T-cell (primary cell): ENCODE measurements around the gene KLF13. TPM values are rescaled to one million over a fixed set of nuclear protein-coding genes. Genes with fewer than 3 reads are reported as not detected.
A peak's percentile ranks its signal among the peaks of the same experiment; 100 is the strongest.

Experiments used
- ATAC-seq, 4 experiments: fragments of 200-7000 bp in 3 of 4; fragments of 150-1000 bp in 1 of 4; cut with Tn5 transposase; replicated peaks in 1 of 4; 1 replicate in 3 of 4; 2 replicates in 1 of 4; pipeline ENCODE4 v1.10.0; 2021; ENCODE audit warnings: moderate library complexity in 3 of 4, mild to moderate bottlenecking in 2 of 4, moderate number of reproducible peaks in 1 of 4
- CTCF ChIA-PET, 2 donors: fragments of 300-600 bp; sonication (Branson Sonifier 250); formaldehyde crosslinking; loops; one replicate each; lab custom pipeline; 2022; ENCODE audit warnings: antibody characterized with exemption in 2 of 2; lab: Charles Lee
- POLR2A ChIA-PET, 2 donors: fragments of 300-600 bp; sonication (Branson Sonifier 250); formaldehyde crosslinking; loops; one replicate each; lab custom pipeline; 2022; ENCODE audit warnings: antibody characterized with exemption in 2 of 2; lab: Charles Lee
- DNase-seq, 35 experiments: peaks; one replicate each; pipeline versions ENCODE4 v3.0.0 to v3.0.0-alpha.2; 2013 to 2023
- H3K27ac ChIP-seq: one replicate; pipeline ENCODE4 v1.5.1; 2013; ENCODE audit warnings: low read length
- H3K27me3 ChIP-seq, 2 experiments: replicated peaks in 1 of 2; 1 replicate in 1 of 2; 2 replicates in 1 of 2; pipeline versions ENCODE4 v1.6.1 to v1.7.0; 2013; ENCODE audit warnings: low read length in 1 of 2, mixed read lengths in 1 of 2; ENCODE audit not compliant: control insufficient read depth in 2 of 2, insufficient read depth in 2 of 2; ENCODE audit errors: extremely low read depth in 1 of 2
- H3K36me3 ChIP-seq, 2 donors: 1 replicate in 1 of 2; 2 replicates in 1 of 2; pipeline versions ENCODE4 v1.6.1 to v1.7.0; 2013; ENCODE audit warnings: low read length in 1 of 2; ENCODE audit not compliant: control insufficient read depth in 2 of 2, insufficient read depth in 1 of 2; ENCODE audit errors: extremely low read depth in 1 of 2
- H3K4me1 ChIP-seq, 2 experiments: 1 replicate in 1 of 2; 2 replicates in 1 of 2; pipeline versions ENCODE4 v1.6.1 to v1.7.0; 2013; ENCODE audit warnings: low read length in 2 of 2, mixed read lengths in 1 of 2; ENCODE audit not compliant: insufficient read depth in 2 of 2, control insufficient read depth in 1 of 2; ENCODE audit errors: extremely low read depth in 1 of 2
- H3K4me3 ChIP-seq, 2 donors: 1 replicate in 1 of 2; 2 replicates in 1 of 2; pipeline versions ENCODE4 v1.5.1 to v1.7.0; 2013; ENCODE audit warnings: mild to moderate bottlenecking in 2 of 2, low read length in 1 of 2, moderate library complexity in 1 of 2; ENCODE audit not compliant: control insufficient read depth in 1 of 2; ENCODE audit errors: extremely low read depth in 1 of 2
- H3K9me3 ChIP-seq: 2 replicates; pipeline ENCODE4 v1.7.0; 2013
- H3K27ac Mint-ChIP-seq, 2 donors: one replicate each; pipeline ENCODE4 v1.8.0; 2020 to 2021; ENCODE audit warnings: mild to moderate bottlenecking in 2 of 2, mixed read lengths in 2 of 2
- H3K27me3 Mint-ChIP-seq, 2 donors: one replicate each; pipeline ENCODE4 v1.8.0; 2021 to 2022; ENCODE audit warnings: mixed read lengths in 2 of 2
- H3K36me3 Mint-ChIP-seq: one replicate; pipeline ENCODE4 v1.8.0; 2021; ENCODE audit warnings: mixed read lengths
- H3K4me1 Mint-ChIP-seq, 3 donors: one replicate each; pipeline ENCODE4 v1.8.0; 2020 to 2022; ENCODE audit warnings: mixed read lengths in 3 of 3, mild to moderate bottlenecking in 1 of 3
- H3K4me3 Mint-ChIP-seq, 3 donors: one replicate each; pipeline ENCODE4 v1.8.0; 2020 to 2022; ENCODE audit warnings: mild to moderate bottlenecking in 3 of 3, mixed read lengths in 3 of 3, moderate library complexity in 3 of 3
- H3K9me3 Mint-ChIP-seq, 3 donors: one replicate each; pipeline ENCODE4 v1.8.0; 2020 to 2022; ENCODE audit warnings: mixed read lengths in 3 of 3
- WGBS: methylation state at CpG from one replicate; pipeline ENCODE4 v1.1.5; 2013; ENCODE audit warnings: missing lambda C conversion rate; ENCODE audit not compliant: insufficient coverage; 5-methylcytosine and 5-hydroxymethylcytosine counted together
- total RNA-seq, 35 experiments: library from RNA in 6 of 35; stranded (reverse) in 6 of 35; fragments of 120-200 nt in 1 of 35; gene quantifications; one replicate each; pipeline versions ENCODE4 v1.2.1 to v1.2.4 and lab custom pipeline; 2013 to 2026

KLF13 gene
- total RNA-seq, 5 donors from 2014 or later (not counting 1 experiment from before 2014, with no cell fraction given): 218 to 327 (median 288) TPM

DNA sequence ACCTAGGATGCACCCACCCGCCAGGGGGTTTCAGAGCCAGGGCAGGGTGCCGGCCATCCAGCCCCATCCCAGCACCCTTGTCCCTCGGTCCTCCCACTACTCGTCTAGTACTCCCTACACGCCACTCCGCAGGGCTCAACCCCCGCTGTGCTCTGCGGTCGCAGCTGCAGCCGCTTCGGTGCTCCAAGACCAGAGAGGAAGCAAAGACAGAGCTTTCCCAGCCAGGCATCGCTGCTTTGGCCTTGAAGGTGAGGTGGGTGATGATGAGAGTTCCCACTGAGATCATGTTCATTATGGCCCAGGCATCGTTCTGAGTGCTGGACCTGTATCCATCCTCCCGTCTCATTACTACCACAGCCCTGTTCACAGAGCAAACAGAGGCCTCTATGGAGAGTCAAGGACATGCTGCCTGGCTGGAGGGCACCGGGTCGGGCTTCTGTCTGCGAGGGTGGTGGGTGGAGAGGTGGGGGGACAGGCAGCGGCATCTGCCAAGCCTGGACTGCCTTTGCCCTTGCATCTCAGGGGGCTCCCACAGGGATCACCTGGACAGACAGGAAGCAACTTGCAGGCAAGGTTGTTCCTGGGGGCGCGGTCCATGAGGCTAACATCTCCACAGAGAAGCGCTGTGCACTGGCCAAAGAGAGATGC lies 66.9 kb downstream of the KLF13 start:
- Histone ChIP-seq H3K27me3 (no peaks in the 10 kb centered on the region), H3K36me3 (no peaks in the 10 kb centered on the region), H3K27ac (no peak overlapping the region), H3K4me3 (peak overlapping the region in 1 of 2 donors; percentile 83), H3K4me1 (peaks cover 9 to 54% of the 10 kb centered on the region in 2 experiments), H3K9me3 (no peaks in the 10 kb centered on the region)
- no peaks in the 10 kb centered on the region for H3K36me3 Mint-ChIP-seq
- CTCF ChIA-PET: interaction anchor here in 1 of 2 donors (2.9 kb wide), 1 partner anchor 41 kb away, joined by 15 read pairs; no protein-coding TSS in a partner anchor
- H3K4me1 Mint-ChIP-seq: peaks cover 40 to 51% (median 45%) of the 10 kb centered on the region in 3 donors
- DNase-seq (peak in 1 of 35 experiments; percentile 31), ATAC-seq (peak in 2 of 4 experiments; percentile 3 to 9)
- peak overlapping the region; percentile 83 to 96 for H3K27ac Mint-ChIP-seq
- H3K9me3 Mint-ChIP-seq: no peaks in the 10 kb centered on the region
- 73% methylated on average over 17 of the region's 21 CpGs for WGBS
- POLR2A ChIA-PET: interaction anchor here in 1 of 2 donors (0.6 kb wide), 1 partner anchor 41 kb away, joined by 4 read pairs; no protein-coding TSS in a partner anchor
- peak overlapping the region; percentile 84 to 93 (median 85) for H3K4me3 Mint-ChIP-seq
- H3K27me3 Mint-ChIP-seq: no peaks in the 10 kb centered on the region

DNA sequence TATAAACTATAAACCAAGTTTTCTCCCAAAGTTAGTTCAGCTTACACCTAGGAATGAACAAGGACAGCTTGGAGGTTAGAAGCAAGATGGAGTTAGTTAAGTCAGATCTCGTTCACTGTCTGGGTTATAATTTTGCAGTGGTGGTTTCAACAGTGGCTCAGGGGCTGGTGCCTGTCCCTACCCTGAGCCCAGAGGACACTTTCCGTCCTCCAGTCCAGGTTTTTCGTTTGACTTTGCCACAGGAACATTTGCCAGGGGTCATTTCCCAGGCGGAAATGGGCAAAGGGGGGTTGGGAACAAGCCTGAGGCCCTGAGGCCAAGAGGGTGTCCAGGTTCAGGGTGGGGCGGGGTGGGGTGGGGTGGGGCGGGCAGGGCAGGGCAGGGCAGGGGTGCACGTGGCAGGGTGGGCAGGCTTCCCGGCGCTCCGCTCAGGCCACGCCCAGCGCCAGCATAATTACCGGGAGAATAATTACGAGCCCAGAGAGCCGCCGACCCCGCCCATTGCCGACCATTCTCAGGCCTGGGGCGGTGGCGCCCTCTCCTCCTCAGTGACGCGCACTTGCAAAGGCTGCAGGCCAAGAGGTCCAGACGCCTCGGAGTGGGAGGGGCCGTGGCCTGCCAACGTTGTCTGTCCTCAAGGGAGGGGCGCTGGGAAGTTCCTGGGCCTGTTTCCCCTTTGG lies 70.4 kb downstream of the KLF13 start:
- ATAC-seq (no peak), DNase-seq (no peak)
- Mint-ChIP-seq H3K4me3 (no peak overlapping the region), H3K27ac (no peak overlapping the region), H3K36me3 (no peaks in the 10 kb centered on the region), H3K4me1 (peaks cover 30 to 47% (median 37%) of the 10 kb centered on the region in 3 donors), H3K27me3 (no peaks in the 10 kb centered on the region), H3K9me3 (no peaks in the 10 kb centered on the region)
- Histone ChIP-seq H3K4me1 (peaks cover 9 to 44% of the 10 kb centered on the region in 2 experiments), H3K27me3 (peaks cover 0 to 4% of the 10 kb centered on the region in 2 experiments), H3K27ac (no peak overlapping the region), H3K4me3 (no peak overlapping the region), H3K36me3 (no peaks in the 10 kb centered on the region), H3K9me3 (no peaks in the 10 kb centered on the region)
- ChIA-PET CTCF (no interaction called here), POLR2A (interaction anchor here in 1 of 2 donors (1.0 kb wide), 1 partner anchor 76 kb away, joined by 4 read pairs; no protein-coding TSS in a partner anchor)
- WGBS: 90% methylated on average over 19 of the region's 27 CpGs

DNA sequence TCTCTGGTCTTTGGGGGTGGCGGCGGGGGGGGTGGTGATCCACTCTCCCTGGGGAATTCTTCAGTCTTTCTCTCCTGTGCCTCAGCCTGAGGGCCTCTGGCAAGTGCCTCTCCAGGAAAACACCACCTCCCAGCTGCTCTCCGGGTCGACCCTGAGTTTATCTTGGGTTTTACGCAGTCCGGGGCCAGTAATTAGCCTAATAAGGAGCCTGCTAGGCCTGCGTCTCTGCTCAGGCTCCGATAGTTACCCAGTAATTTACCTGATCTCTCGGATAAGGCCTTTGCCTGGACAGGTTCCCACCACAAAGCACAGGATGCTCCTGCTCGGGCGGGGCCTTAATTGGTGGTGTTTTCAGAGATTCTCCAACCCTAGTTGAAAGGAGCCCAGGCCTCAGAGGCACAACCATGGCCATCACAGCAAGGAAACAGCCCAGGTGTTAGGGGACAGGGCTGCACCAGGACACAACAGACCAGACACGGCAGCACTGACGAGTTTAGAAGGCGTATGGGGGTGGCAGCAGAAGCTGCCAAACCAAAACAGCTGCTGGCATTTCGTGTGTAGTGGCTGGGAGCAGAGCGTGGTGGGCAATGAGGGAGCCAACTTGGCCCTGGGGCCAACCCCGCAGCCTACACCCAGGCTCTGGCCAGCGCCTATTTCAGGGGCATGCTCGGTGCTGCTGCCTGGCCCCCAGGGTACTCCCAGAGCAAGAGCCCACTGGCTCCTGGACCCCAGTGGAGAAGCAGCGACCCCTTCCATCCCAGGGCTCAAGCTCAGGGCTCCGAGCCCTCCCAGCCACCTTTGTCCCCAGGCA lies 71.4 kb downstream of the KLF13 start:
- Histone ChIP-seq H3K9me3 (no peaks in the 10 kb centered on the region), H3K4me1 (peaks cover 6 to 37% of the 10 kb centered on the region in 2 experiments), H3K4me3 (no peak overlapping the region), H3K27me3 (peaks cover 0 to 8% of the 10 kb centered on the region in 2 experiments), H3K36me3 (no peaks in the 10 kb centered on the region), H3K27ac (no peak overlapping the region)
- H3K27ac Mint-ChIP-seq: peak overlapping the region in 1 of 2 donors; percentile 72
- 87% methylated on average over 17 of the region's 21 CpGs for WGBS
- H3K9me3 Mint-ChIP-seq: no peaks in the 10 kb centered on the region
- CTCF ChIA-PET: interaction anchor here in 1 of 2 donors (0.6 kb wide), 1 partner anchor 59 kb away, joined by 3 read pairs; no protein-coding TSS in a partner anchor
- POLR2A ChIA-PET: no interaction called here
- no peak overlapping the region for H3K4me3 Mint-ChIP-seq
- H3K4me1 Mint-ChIP-seq: peaks cover 28 to 45% (median 36%) of the 10 kb centered on the region in 3 donors
- no peaks in the 10 kb centered on the region for H3K36me3 Mint-ChIP-seq
- DNase-seq (no peak), ATAC-seq (no peak)
- H3K27me3 Mint-ChIP-seq: no peaks in the 10 kb centered on the region

DNA sequence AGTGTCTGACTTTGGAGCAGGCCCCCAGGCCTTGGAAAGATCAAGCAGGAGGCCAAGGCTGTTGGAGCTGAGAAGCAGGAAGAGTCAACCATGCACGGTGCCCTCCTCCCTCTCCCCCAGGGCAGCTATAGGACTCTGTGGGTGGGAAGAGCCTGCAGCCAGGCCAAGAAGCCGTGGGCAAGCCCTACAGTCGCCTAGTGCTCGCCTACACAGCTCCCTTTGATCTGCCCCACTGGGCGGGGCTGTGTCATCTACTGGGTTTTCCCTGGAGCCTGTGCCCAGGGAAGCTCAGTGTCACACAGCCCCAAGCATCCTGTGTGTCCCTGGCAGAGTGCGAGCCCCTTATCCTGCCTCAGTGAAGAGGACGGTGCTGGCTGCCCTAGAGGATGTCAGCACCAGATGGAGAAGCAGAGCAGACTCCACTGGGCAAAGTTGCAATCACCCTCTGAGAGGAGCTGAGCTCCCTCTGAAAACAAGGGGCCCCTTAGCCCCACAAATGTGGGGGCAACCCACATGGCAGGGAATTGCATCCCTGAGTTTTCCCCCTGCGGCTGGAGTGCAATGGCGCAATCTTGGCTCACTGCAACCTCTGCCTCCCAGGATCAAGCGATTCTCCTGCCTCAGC lies 72.2 kb downstream of the KLF13 start:
- H3K27me3 ChIP-seq: peaks cover 0 to 9% of the 10 kb centered on the region in 2 experiments
- no peak overlapping the region for H3K4me3 ChIP-seq
- no peaks in the 10 kb centered on the region for H3K9me3 ChIP-seq
- H3K4me1 ChIP-seq: peaks cover 3 to 29% of the 10 kb centered on the region in 2 experiments
- peak overlapping the region in 1 of 2 donors; percentile 6 for H3K27ac Mint-ChIP-seq
- CTCF ChIA-PET: no interaction called here
- DNase-seq (no peak), ATAC-seq (peak in 3 of 4 experiments; percentile 29 to 63 (median 32))
- peak overlapping the region in 1 of 3 donors; percentile 29 for H3K4me3 Mint-ChIP-seq
- H3K36me3 ChIP-seq: no peaks in the 10 kb centered on the region
- peaks cover 21 to 40% (median 31%) of the 10 kb centered on the region in 3 donors for H3K4me1 Mint-ChIP-seq
- H3K27me3 Mint-ChIP-seq: no peaks in the 10 kb centered on the region
- WGBS: 33% methylated on average over 6 of the region's 10 CpGs
- no peaks in the 10 kb centered on the region for H3K36me3 Mint-ChIP-seq
- POLR2A ChIA-PET: no interaction called here
- H3K27ac ChIP-seq: no peak overlapping the region
- no peaks in the 10 kb centered on the region for H3K9me3 Mint-ChIP-seq

DNA sequence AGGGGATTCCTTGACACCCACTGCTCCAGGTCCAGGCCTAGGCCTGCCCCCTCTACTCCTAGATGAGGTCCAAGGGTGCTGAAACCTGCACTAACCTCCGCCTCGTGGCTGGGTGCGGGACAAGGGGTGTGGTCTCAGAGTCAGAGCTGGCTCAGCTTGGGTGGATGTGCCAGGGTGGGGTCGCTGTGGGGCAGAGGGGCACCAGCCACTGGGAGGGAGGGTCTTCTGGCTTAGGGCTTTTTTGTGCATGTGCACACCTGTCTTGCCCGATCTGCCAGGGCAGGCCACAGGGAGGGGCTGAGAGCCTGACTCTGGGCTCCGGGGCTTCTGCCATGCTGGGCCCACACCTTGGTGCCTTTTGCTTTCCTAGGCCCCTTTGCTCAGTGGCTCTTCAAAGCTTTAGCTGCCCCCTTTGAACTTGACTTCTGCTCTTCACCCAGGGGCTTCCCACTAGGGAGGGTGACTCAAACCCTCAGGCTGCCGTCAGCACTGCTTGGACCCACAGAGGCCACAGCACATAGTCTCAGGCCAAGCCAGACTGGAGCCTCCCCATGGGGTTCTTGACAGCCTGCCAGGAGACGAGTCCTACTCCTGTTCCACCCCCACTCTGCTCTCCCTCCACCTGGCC lies 73.0 kb downstream of the KLF13 start:
- no peak overlapping the region for H3K4me3 ChIP-seq
- peak overlapping the region; percentile 27 to 58 for H3K27ac Mint-ChIP-seq
- H3K27ac ChIP-seq: no peak overlapping the region
- H3K9me3 Mint-ChIP-seq: no peaks in the 10 kb centered on the region
- DNase-seq (no peak), ATAC-seq (peak in 3 of 4 experiments; percentile 39 to 53 (median 51))
- H3K4me1 ChIP-seq: peaks cover 3 to 28% of the 10 kb centered on the region in 2 experiments
- no peaks in the 10 kb centered on the region for H3K27me3 Mint-ChIP-seq
- H3K36me3 Mint-ChIP-seq: no peaks in the 10 kb centered on the region
- H3K9me3 ChIP-seq: no peaks in the 10 kb centered on the region
- H3K27me3 ChIP-seq: peaks cover 0 to 12% of the 10 kb centered on the region in 2 experiments
- CTCF ChIA-PET: interaction anchor here in 1 of 2 donors (0.7 kb wide), 1 partner anchor 466 kb away, joined by 4 read pairs; no protein-coding TSS in a partner anchor
- no peaks in the 10 kb centered on the region for H3K36me3 ChIP-seq
- POLR2A ChIA-PET: no interaction called here
- peaks cover 25 to 42% (median 34%) of the 10 kb centered on the region in 3 donors for H3K4me1 Mint-ChIP-seq
- 76% methylated on average over 8 of the region's 8 CpGs for WGBS
- peak overlapping the region in 1 of 3 donors; percentile 29 for H3K4me3 Mint-ChIP-seq
